Heart right ventricle (tissue), 16 donors: ENCODE measurements around the gene MRGPRF. TPM values are rescaled to one million over a fixed set of nuclear protein-coding genes. Genes with fewer than 3 reads are reported as not detected.

ENCODE experiments used
- ATAC-seq, 8 donors: fragments of 200-7000 bp; cut with Tn5 transposase; one replicate each; pipeline ENCODE4 v1.9.1; 2020; ENCODE audit warnings: mild to moderate bottlenecking in 8 of 8, moderate library complexity in 8 of 8, moderate number of reproducible peaks in 1 of 8
- DNase-seq, 2 donors: peaks; one replicate each; pipeline ENCODE4 v3.0.0-alpha.2; 2020
- H3K27ac ChIP-seq, 10 donors: fragments of 200-600 bp; sonication (generic) in 2 of 10; one replicate each; pipeline versions ENCODE4 v1.5.0 to v1.8.0; 2020 to 2022; ENCODE audit warnings: mild to moderate bottlenecking in 3 of 10
- H3K27me3 ChIP-seq, 7 donors: fragments of 200-600 bp; one replicate each; pipeline ENCODE4 v1.8.0; 2021 to 2022; ENCODE audit warnings: mild to moderate bottlenecking in 2 of 7
- H3K36me3 ChIP-seq, 9 donors: fragments of 200-600 bp; sonication (generic) in 1 of 9; one replicate each; pipeline versions ENCODE4 v1.5.0 to v1.8.0; 2020 to 2022; ENCODE audit warnings: mild to moderate bottlenecking in 2 of 9
- H3K4me1 ChIP-seq, 9 donors: fragments of 200-600 bp; sonication (generic) in 1 of 9; one replicate each; pipeline versions ENCODE4 v1.5.0 to v1.8.0; 2020 to 2022; ENCODE audit warnings: mild to moderate bottlenecking in 4 of 9
- H3K4me3 ChIP-seq, 10 donors: fragments of 200-600 bp; sonication (generic) in 2 of 10; one replicate each; pipeline versions ENCODE4 v1.5.0 to v1.8.0; 2020 to 2022; ENCODE audit warnings: mild to moderate bottlenecking in 7 of 10, moderate library complexity in 2 of 10
- H3K9me3 ChIP-seq, 11 donors: fragments of 200-600 bp in 10 of 11; sonication (generic) in 2 of 11; one replicate each; pipeline versions ENCODE4 v1.5.0 to v1.8.0; 2013 to 2022; ENCODE audit warnings: mild to moderate bottlenecking in 2 of 11, control low read depth in 1 of 11, moderate library complexity in 1 of 11
- CTCF ChIP-seq, 9 donors: fragments of 200-600 bp; sonication (generic) in 2 of 9; IDR thresholded peaks; one replicate each; pipeline versions ENCODE4 v1.5.0 to v1.8.0; 2021 to 2022; ENCODE audit warnings: antibody characterized with exemption in 9 of 9, mild to moderate bottlenecking in 5 of 9, moderate library complexity in 1 of 9
- WGBS, 2 donors: extraction: QIAGEN DNeasy Blood & Tissue Kit; methylation state at CpG; one replicate each; pipeline ENCODE4 v1.1.7; 2013; ENCODE audit warnings: inconsistent platforms in 1 of 2; 5-methylcytosine and 5-hydroxymethylcytosine counted together
- intact Hi-C, 10 donors: fragments of 100-400 bp; cut with DNase I; formaldehyde crosslinking; loops; one replicate each; pipeline versions ENCODE4 v1.11.1 to v1.14.2; 2022
- long read RNA-seq, 3 donors: library from polyadenylated mRNA; unstranded; transcript quantifications; one replicate each; pipeline ENCODE4 v2.0.0, GENCODE V29; 2020 to 2021
- polyA plus RNA-seq, 2 donors: library from polyadenylated mRNA; stranded (reverse); fragments of 200-250 nt; gene quantifications; one replicate each; pipeline ENCODE4 v1.2.3, GENCODE V29; 2013
- total RNA-seq, 10 donors: library from RNA; stranded (reverse); fragmentation: NEBNext Ultra II Directional in 3 of 10; extraction: Animal tissue kit (Norgen Biotek cat#: 25700) in 3 of 10; gene quantifications; one replicate each; pipeline versions ENCODE4 v1.2.1 to v1.2.4, GENCODE V29; 2021 to 2023
- donor health status: Arrhythmogenic right ventricular cardiomyopathy.
- donor health status: ischemic (EF 13 %, LVEDD 7.1; RV severe dilation, severe dysfunction).
- donor health status: healthy with polysubstance abuse.
- donor health status: DM: no; HTN: yes; CAD: no.
- donor health status: DM: no; HTN: no; CAD: no.
- donor health status: ischemic (EF 25% LVEDD 6.9; RV normal size, moderate dysfunction).
- donor health status: ischemic (EF 25% LVEDD 5.7; RV mildly dilated, moderate dysfunction).
- donor health status: healthy.
- donor health status: DM: yes; HTN: yes; CAD: no.
- donor health status: Ischemic cardiomyopathy.
- donor health status: ischemic (EF 35%, LVEDD 5.7; RV mildly dilated, moderate dysfunction).
- donor health status: nonischemic (EF 11% LVEDD 7.7; RV severe dilation, severe dysfunction).
- donor health status: DM: yes; HTN: yes; CAD: no.
- donor health status: PGD.
- donor health status: ischemic (EF 29% LVEDD 5.4; RV normal size, mild dysfunction).
- donor health status: nonischemic (EF 23%, LVEDD 6.1; RV moderate dilation, normal function).

MRGPRF gene
- total RNA-seq (10 to 100 TPM in 1 of 10 donors, 1 to 10 TPM in 8, under 1 TPM in 1; 0.98 to 10.7 (median 1.6) TPM), polyA plus RNA-seq (1 to 10 TPM; 7.2 to 7.9 TPM)
- long read RNA-seq, donor 1, transcript MRGPRF-201 (3 exons, 2,295 nt): major isoform, 10 of 16 reads
- long read RNA-seq, donor 1, partial matches to known transcripts: 6 of 16 reads
- long read RNA-seq, donor 1, other reads (novel, unspliced or antisense): 0 of 16 reads
- long read RNA-seq, donor 2, partial matches to known transcripts: 0 of 4 reads
- long read RNA-seq, donor 2, other reads (novel, unspliced or antisense): 1 of 4 reads
- long read RNA-seq, donor 3, transcript MRGPRF-201 (3 exons, 2,295 nt): major isoform, 11 of 20 reads
- long read RNA-seq, donor 3, partial matches to known transcripts: 0 of 20 reads
- long read RNA-seq, donor 3, other reads (novel, unspliced or antisense): 9 of 20 reads

- H3K4me1 ChIP-seq: peaks cover 5 to 64% (median 37%) of the 10 kb centered on the region in 9 donors
- WGBS, 2 donors: 23 to 31% methylated on average over 43 of the region's 43 CpGs
- intact Hi-C loops: no loop called here
Measured at GRCh38 chr11:69013009-69013951, at the start of gene MRGPRF. Gene MRGPRF (minus strand): TSS chr11:69013246. CDS start chr11:69009901, 3,345 bp downstream.

GRCh38 chr11:69062169-69062855 lies 49.3 kb upstream of the MRGPRF start:
- no peak for DNase-seq
- WGBS, 2 donors: 93 to 94% methylated on average over 15 of the region's 15 CpGs
- intact Hi-C loops: no loop called here
- Histone ChIP-seq H3K27me3 (no peaks in the 10 kb centered on the region), H3K4me1 (peaks cover 0 to 5% (median 0%) of the 10 kb centered on the region in 9 donors), H3K27ac (no peak overlapping the region), H3K36me3 (peaks cover 0 to 68% (median 24%) of the 10 kb centered on the region in 9 donors), H3K9me3 (no peaks in the 10 kb centered on the region), H3K4me3 (no peak overlapping the region)
- no peak for TF ChIP-seq CTCF (IDR thresholded peaks at IDR 0.05)
- ATAC-seq: no peak

More at GRCh38 chr11:69013009-69013951, at the start of gene MRGPRF:
- Histone ChIP-seq H3K27ac (peak within 1 kb of the TSS; percentile 35 to 86 (median 80)), H3K27me3 (peaks cover 0 to 54% (median 35%) of the 10 kb centered on the region in 7 donors), H3K9me3 (no peaks in the 10 kb centered on the region), H3K36me3 (no peaks in the 10 kb centered on the region), H3K4me3 (peak within 1 kb of the TSS; percentile 10 to 55 (median 51))
- ATAC-seq (peak; percentile 64 to 76 (median 68)), DNase-seq (peak; percentile 88 to 92)
- peak in 7 of 9 donors; percentile 10 to 62 (median 49) for TF ChIP-seq CTCF (IDR thresholded peaks at IDR 0.05)

GRCh38 chr11:69061713-69062053 lies 48.6 kb upstream of the MRGPRF start:
- Histone ChIP-seq H3K36me3 (peaks cover 0 to 67% (median 24%) of the 10 kb centered on the region in 9 donors), H3K9me3 (no peaks in the 10 kb centered on the region), H3K27ac (no peak overlapping the region), H3K27me3 (no peaks in the 10 kb centered on the region), H3K4me3 (no peak overlapping the region), H3K4me1 (peaks cover 0 to 5% (median 0%) of the 10 kb centered on the region in 9 donors)
- WGBS, 2 donors: 81 to 84% methylated on average over 4 of the region's 4 CpGs
- ATAC-seq (no peak), DNase-seq (no peak)
- TF ChIP-seq CTCF (IDR thresholded peaks at IDR 0.05): no peak
- intact Hi-C loops: no loop called here
